SKM-1 (cell line): ENCODE results near the gene IBTK.

Experiments used
- DNase-seq: peaks from one replicate; lab custom pipeline; 2025; ENCODE audit not compliant: unreplicated experiment; lab: John Stamatoyannopoulos, UW

IBTK gene

DNA sequence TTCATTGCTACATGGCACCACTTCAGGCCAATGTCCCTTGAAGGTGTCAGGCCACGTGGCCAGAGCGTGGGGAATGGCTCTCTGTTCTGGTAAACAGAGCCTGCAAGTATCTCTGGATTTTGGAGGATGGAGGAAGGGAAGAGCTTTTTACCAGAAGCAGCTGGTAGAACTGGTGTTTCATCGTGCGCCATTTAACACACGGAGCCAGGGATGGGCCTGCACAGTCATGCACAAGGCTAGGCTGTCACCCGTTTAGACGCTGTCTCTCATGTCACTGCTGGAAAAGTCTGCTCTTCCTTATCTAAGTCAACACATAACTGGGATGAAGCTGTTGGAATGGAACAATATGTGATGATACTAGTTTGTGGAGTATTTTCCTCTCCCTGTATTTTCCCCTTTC, 123.9 kb downstream of the IBTK start:
- no peak for DNase-seq
